ENCODE results near the gene FHIT. TPM values are rescaled to one million over a fixed set of nuclear protein-coding genes. Genes with fewer than 3 reads are reported as not detected.

The FHIT gene
- total RNA-seq, 1 donor from 2014 or later: 11.7 TPM

GRCh38 chr3:60424034-60424433 is 827.2 kb downstream of the FHIT start:
- TF ChIP-seq, protein P1, sequence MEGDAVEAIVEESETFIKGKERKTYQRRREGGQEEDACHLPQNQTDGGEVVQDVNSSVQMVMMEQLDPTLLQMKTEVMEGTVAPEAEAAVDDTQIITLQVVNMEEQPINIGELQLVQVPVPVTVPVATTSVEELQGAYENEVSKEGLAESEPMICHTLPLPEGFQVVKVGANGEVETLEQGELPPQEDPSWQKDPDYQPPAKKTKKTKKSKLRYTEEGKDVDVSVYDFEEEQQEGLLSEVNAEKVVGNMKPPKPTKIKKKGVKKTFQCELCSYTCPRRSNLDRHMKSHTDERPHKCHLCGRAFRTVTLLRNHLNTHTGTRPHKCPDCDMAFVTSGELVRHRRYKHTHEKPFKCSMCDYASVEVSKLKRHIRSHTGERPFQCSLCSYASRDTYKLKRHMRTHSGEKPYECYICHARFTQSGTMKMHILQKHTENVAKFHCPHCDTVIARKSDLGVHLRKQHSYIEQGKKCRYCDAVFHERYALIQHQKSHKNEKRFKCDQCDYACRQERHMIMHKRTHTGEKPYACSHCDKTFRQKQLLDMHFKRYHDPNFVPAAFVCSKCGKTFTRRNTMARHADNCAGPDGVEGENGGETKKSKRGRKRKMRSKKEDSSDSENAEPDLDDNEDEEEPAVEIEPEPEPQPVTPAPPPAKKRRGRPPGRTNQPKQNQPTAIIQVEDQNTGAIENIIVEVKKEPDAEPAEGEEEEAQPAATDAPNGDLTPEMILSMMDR (conservative IDR thresholded peaks at IDR 0.05): no peak
- H3K27me3 Mint-ChIP-seq: no peaks in the 10 kb centered on the region
- no peak overlapping the region for H3K27ac Mint-ChIP-seq

GRCh38 chr3:60423556-60423955 is 827.7 kb downstream of the FHIT start:
- no peaks in the 10 kb centered on the region for H3K36me3 Mint-ChIP-seq
- no peaks in the 10 kb centered on the region for H3K9me3 Mint-ChIP-seq
- DNase-seq (ENCODE audit: extremely low spot score, unreplicated experiment): no peak
- no peaks in the 10 kb centered on the region for H3K27me3 Mint-ChIP-seq
- H3K4me3 Mint-ChIP-seq: no peak overlapping the region
- no peaks in the 10 kb centered on the region for H3K4me1 Mint-ChIP-seq (ENCODE audit: unreplicated experiment)
- H3K27ac Mint-ChIP-seq: no peak overlapping the region
- TF ChIP-seq, protein P1 (conservative IDR thresholded peaks at IDR 0.05): no peak

More at GRCh38 chr3:60424034-60424433, 827.2 kb downstream of the FHIT start:
- Mint-ChIP-seq H3K4me3 (no peak overlapping the region), H3K36me3 (no peaks in the 10 kb centered on the region), H3K9me3 (no peaks in the 10 kb centered on the region), H3K4me1 (ENCODE audit: unreplicated experiment) (no peaks in the 10 kb centered on the region)
- DNase-seq (ENCODE audit: extremely low spot score, unreplicated experiment): no peak

DNA sequence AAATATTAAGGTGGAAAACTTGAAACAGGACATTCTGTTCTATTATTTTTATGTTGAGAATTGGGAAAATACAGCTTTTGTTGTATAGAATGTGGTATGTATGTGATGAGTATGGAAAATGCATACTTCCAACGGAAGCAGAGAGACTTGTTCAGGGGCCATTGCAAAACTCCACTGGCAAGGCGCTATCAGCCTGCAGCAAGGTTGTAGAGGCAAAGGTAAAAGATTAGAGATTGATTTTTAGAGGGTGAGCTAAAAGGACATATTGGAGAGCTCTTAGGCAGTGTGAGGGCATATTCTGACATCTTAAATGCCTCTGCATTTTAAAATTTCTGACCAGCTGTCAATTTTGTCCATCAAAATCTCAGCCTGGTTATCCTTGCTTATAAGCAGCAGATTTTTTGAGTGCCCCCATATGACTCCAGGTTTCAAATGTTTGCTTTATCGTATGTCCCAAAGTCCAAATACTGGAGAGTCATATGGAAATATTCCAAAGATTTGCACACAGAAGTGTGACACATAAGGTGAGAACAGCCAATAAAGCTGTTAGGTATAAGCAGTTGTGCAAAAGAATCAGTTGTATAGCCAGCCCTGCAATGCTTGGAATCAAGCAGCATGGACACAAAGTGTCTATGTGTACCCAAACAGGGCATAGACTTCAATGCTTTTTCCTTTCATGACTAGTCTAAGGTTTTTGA is 829.4 kb downstream of the FHIT start:
- H3K9me3 Mint-ChIP-seq: no peaks in the 10 kb centered on the region
- H3K4me1 Mint-ChIP-seq (ENCODE audit: unreplicated experiment): no peaks in the 10 kb centered on the region
- H3K36me3 Mint-ChIP-seq: no peaks in the 10 kb centered on the region
- H3K4me3 Mint-ChIP-seq: no peak overlapping the region
- DNase-seq (ENCODE audit: extremely low spot score, unreplicated experiment): no peak
- no peak overlapping the region for H3K27ac Mint-ChIP-seq
- no peaks in the 10 kb centered on the region for H3K27me3 Mint-ChIP-seq
- TF ChIP-seq, protein P1 (conservative IDR thresholded peaks at IDR 0.05): no peak

GRCh38 chr3:60417576-60417975 is 833.7 kb downstream of the FHIT start:
- H3K27ac Mint-ChIP-seq: no peak overlapping the region
- TF ChIP-seq, protein P1 (conservative IDR thresholded peaks at IDR 0.05): no peak
- DNase-seq (ENCODE audit: extremely low spot score, unreplicated experiment): no peak
- no peak overlapping the region for H3K4me3 Mint-ChIP-seq
- no peaks in the 10 kb centered on the region for H3K36me3 Mint-ChIP-seq
- no peaks in the 10 kb centered on the region for H3K9me3 Mint-ChIP-seq
- H3K27me3 Mint-ChIP-seq: peaks cover 3% of the 10 kb centered on the region
- no peaks in the 10 kb centered on the region for H3K4me1 Mint-ChIP-seq (ENCODE audit: unreplicated experiment)

DNA sequence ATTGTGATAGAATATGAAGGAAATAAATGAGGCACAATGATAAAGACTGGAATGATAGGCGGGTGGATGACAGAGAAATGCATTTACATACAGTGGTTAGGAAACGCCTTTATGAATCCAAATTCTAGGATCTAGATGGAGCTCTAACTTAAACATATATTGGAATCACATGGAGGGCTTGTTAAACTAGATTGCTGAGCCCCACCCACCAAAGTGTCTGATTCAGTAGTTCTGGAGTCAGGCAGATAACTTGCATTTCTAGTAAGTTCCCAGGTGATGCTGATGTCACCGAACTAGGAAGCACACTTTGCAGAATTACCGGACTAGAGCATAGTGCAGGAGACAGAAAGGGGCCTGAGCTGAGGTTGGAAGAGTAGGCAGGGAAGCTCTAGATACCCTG is 837.2 kb downstream of the FHIT start:
- no peaks in the 10 kb centered on the region for H3K4me1 Mint-ChIP-seq (ENCODE audit: unreplicated experiment)
- H3K4me3 Mint-ChIP-seq: no peak overlapping the region
- H3K27me3 Mint-ChIP-seq: peaks cover 3% of the 10 kb centered on the region
- no peak for DNase-seq (ENCODE audit: extremely low spot score, unreplicated experiment)
- TF ChIP-seq, protein P1 (conservative IDR thresholded peaks at IDR 0.05): no peak
- H3K27ac Mint-ChIP-seq: no peak overlapping the region
- no peaks in the 10 kb centered on the region for H3K36me3 Mint-ChIP-seq
- H3K9me3 Mint-ChIP-seq: no peaks in the 10 kb centered on the region
